Measurements from ENCODE around the gene HOXD8.
A peak's percentile ranks its signal among the peaks of the same experiment; 100 is the strongest.

HOXD8 gene

GRCh38 chr2:176130147-176130956 is 847 bp downstream of the HOXD8 start:
- no peaks in the 10 kb centered on the region for H3K36me3 ChIP-seq (ENCODE audit: insufficient read depth, low read depth, low read length)
- H3K4me1 ChIP-seq (ENCODE audit: insufficient read depth, low read length), result no peaks in the 10 kb centered on the region; the same call in 1 of the 2 replicates
- H3K9ac ChIP-seq (ENCODE audit: low read depth, low read length), result no peak overlapping the region
- H3K4me3 ChIP-seq (ENCODE audit: low read length), result no peak overlapping the region
- H3K27ac ChIP-seq (ENCODE audit: low read length), result no peak overlapping the region
- H3K9me3 ChIP-seq (ENCODE audit: insufficient read depth, low read depth, low read length), result peaks cover 2% of the 10 kb centered on the region; the same call in 1 of the 2 replicates
- H3K27me3 ChIP-seq (ENCODE audit: insufficient read depth, low read length), result peaks cover 100% of the 10 kb centered on the region

- Histone ChIP-seq H3K27ac (ENCODE audit: low read length) (no peak overlapping the region), H3K27me3 (ENCODE audit: insufficient read depth, low read length) (peaks cover 100% of the 10 kb centered on the region), H3K9me3 (ENCODE audit: insufficient read depth, low read depth, low read length) (peaks cover 2% of the 10 kb centered on the region; the same call in 1 of the 2 replicates), H3K9ac (ENCODE audit: low read depth, low read length) (no peak overlapping the region), H3K36me3 (ENCODE audit: insufficient read depth, low read depth, low read length) (no peaks in the 10 kb centered on the region), H3K4me1 (ENCODE audit: insufficient read depth, low read length) (no peaks in the 10 kb centered on the region; the same call in 1 of the 2 replicates), H3K4me3 (ENCODE audit: low read length) (no peak overlapping the region)
Observed at GRCh38 chr2:176130957-176131847, 1.7 kb downstream of the HOXD8 start.

- Histone ChIP-seq H3K36me3 (ENCODE audit: insufficient read depth, low read depth, low read length) (no peaks in the 10 kb centered on the region), H3K27ac (ENCODE audit: low read length) (no peak overlapping the region), H3K4me3 (ENCODE audit: low read length) (no peak overlapping the region), H3K27me3 (ENCODE audit: insufficient read depth, low read length) (peaks cover 100% of the 10 kb centered on the region), H3K4me1 (ENCODE audit: insufficient read depth, low read length) (no peaks in the 10 kb centered on the region; the same call in 1 of the 2 replicates), H3K9ac (ENCODE audit: low read depth, low read length) (no peak overlapping the region), H3K9me3 (ENCODE audit: insufficient read depth, low read depth, low read length) (peaks cover 2% of the 10 kb centered on the region; the same call in 1 of the 2 replicates)
Observed at GRCh38 chr2:176131848-176132158, 2.3 kb downstream of the HOXD8 start.

- H3K4me1 ChIP-seq (ENCODE audit: insufficient read depth, low read length), result no peaks in the 10 kb centered on the region; the same call in 1 of the 2 replicates
- H3K27ac ChIP-seq (ENCODE audit: low read length), result no peak overlapping the region
- no peak overlapping the region for H3K4me3 ChIP-seq (ENCODE audit: low read length)
- no peaks in the 10 kb centered on the region for H3K36me3 ChIP-seq (ENCODE audit: insufficient read depth, low read depth, low read length)
- H3K27me3 ChIP-seq (ENCODE audit: insufficient read depth, low read length), result peaks cover 100% of the 10 kb centered on the region
- H3K9ac ChIP-seq (ENCODE audit: low read depth, low read length), result no peak overlapping the region
- H3K9me3 ChIP-seq (ENCODE audit: insufficient read depth, low read depth, low read length), result peaks cover 2% of the 10 kb centered on the region; the same call in 1 of the 2 replicates
Observed at GRCh38 chr2:176132205-176133171, 3.0 kb downstream of the HOXD8 start.

- Histone ChIP-seq H3K9ac (ENCODE audit: low read depth, low read length) (no peak overlapping the region), H3K9me3 (ENCODE audit: insufficient read depth, low read depth, low read length) (peaks cover 2% of the 10 kb centered on the region; the same call in 1 of the 2 replicates), H3K4me3 (ENCODE audit: low read length) (no peak overlapping the region), H3K27ac (ENCODE audit: low read length) (no peak overlapping the region), H3K4me1 (ENCODE audit: insufficient read depth, low read length) (no peaks in the 10 kb centered on the region; the same call in 1 of the 2 replicates), H3K36me3 (ENCODE audit: insufficient read depth, low read depth, low read length) (no peaks in the 10 kb centered on the region), H3K27me3 (ENCODE audit: insufficient read depth, low read length) (peaks cover 100% of the 10 kb centered on the region)
Observed at GRCh38 chr2:176133389-176133788, 3.9 kb downstream of the HOXD8 start.

- Histone ChIP-seq H3K27me3 (ENCODE audit: insufficient read depth, low read length) (peaks cover 100% of the 10 kb centered on the region), H3K4me1 (ENCODE audit: insufficient read depth, low read length) (no peaks in the 10 kb centered on the region; the same call in 1 of the 2 replicates), H3K4me3 (ENCODE audit: low read length) (no peak overlapping the region), H3K27ac (ENCODE audit: low read length) (no peak overlapping the region), H3K36me3 (ENCODE audit: insufficient read depth, low read depth, low read length) (no peaks in the 10 kb centered on the region), H3K9ac (ENCODE audit: low read depth, low read length) (no peak overlapping the region), H3K9me3 (ENCODE audit: insufficient read depth, low read depth, low read length) (peaks cover 2% of the 10 kb centered on the region; the same call in 1 of the 2 replicates)
Observed at GRCh38 chr2:176134035-176134434, 4.5 kb downstream of the HOXD8 start.

- Histone ChIP-seq H3K27me3 (ENCODE audit: insufficient read depth, low read length) (peaks cover 100% of the 10 kb centered on the region), H3K27ac (ENCODE audit: low read length) (no peak overlapping the region), H3K4me3 (ENCODE audit: low read length) (no peak overlapping the region), H3K4me1 (ENCODE audit: insufficient read depth, low read length) (no peaks in the 10 kb centered on the region; the same call in 1 of the 2 replicates), H3K9me3 (ENCODE audit: insufficient read depth, low read depth, low read length) (peaks cover 2% of the 10 kb centered on the region; the same call in 1 of the 2 replicates), H3K36me3 (ENCODE audit: insufficient read depth, low read depth, low read length) (no peaks in the 10 kb centered on the region), H3K9ac (ENCODE audit: low read depth, low read length) (no peak overlapping the region)
Observed at GRCh38 chr2:176135035-176135440, 5.5 kb downstream of the HOXD8 start.

GRCh38 chr2:176136374-176137251 is 7.1 kb downstream of the HOXD8 start:
- Histone ChIP-seq H3K4me1 (ENCODE audit: insufficient read depth, low read length) (no peaks in the 10 kb centered on the region; the same call in 1 of the 2 replicates), H3K9ac (ENCODE audit: low read depth, low read length) (no peak overlapping the region), H3K9me3 (ENCODE audit: insufficient read depth, low read depth, low read length) (no peaks in the 10 kb centered on the region; the same call in 1 of the 2 replicates), H3K36me3 (ENCODE audit: insufficient read depth, low read depth, low read length) (no peaks in the 10 kb centered on the region), H3K27ac (ENCODE audit: low read length) (no peak overlapping the region), H3K4me3 (ENCODE audit: low read length) (peak overlapping the region; percentile 47), H3K27me3 (ENCODE audit: insufficient read depth, low read length) (peaks cover 100% of the 10 kb centered on the region)

- Histone ChIP-seq H3K9ac (ENCODE audit: low read depth, low read length) (no peak overlapping the region), H3K4me1 (ENCODE audit: insufficient read depth, low read length) (no peaks in the 10 kb centered on the region; the same call in 1 of the 2 replicates), H3K4me3 (ENCODE audit: low read length) (no peak overlapping the region), H3K27me3 (ENCODE audit: insufficient read depth, low read length) (peaks cover 100% of the 10 kb centered on the region), H3K9me3 (ENCODE audit: insufficient read depth, low read depth, low read length) (no peaks in the 10 kb centered on the region; the same call in 1 of the 2 replicates), H3K27ac (ENCODE audit: low read length) (no peak overlapping the region), H3K36me3 (ENCODE audit: insufficient read depth, low read depth, low read length) (no peaks in the 10 kb centered on the region)
Observed at GRCh38 chr2:176137252-176137580, 7.7 kb downstream of the HOXD8 start.

- no peak overlapping the region for H3K9ac ChIP-seq (ENCODE audit: low read depth, low read length)
- H3K9me3 ChIP-seq (ENCODE audit: insufficient read depth, low read depth, low read length), result no peaks in the 10 kb centered on the region; the same call in 1 of the 2 replicates
- H3K27me3 ChIP-seq (ENCODE audit: insufficient read depth, low read length), result peaks cover 100% of the 10 kb centered on the region
- no peaks in the 10 kb centered on the region for H3K36me3 ChIP-seq (ENCODE audit: insufficient read depth, low read depth, low read length)
- H3K27ac ChIP-seq (ENCODE audit: low read length), result no peak overlapping the region
- no peak overlapping the region for H3K4me3 ChIP-seq (ENCODE audit: low read length)
- no peaks in the 10 kb centered on the region for H3K4me1 ChIP-seq (ENCODE audit: insufficient read depth, low read length)
Observed at GRCh38 chr2:176137906-176138305, 8.4 kb downstream of the HOXD8 start.

Data from iPS-20b (cell line).